OCI-LY1 (cell line): Measurements from ENCODE around the gene PLIN4.

Experiments used
- H2AFZ ChIP-seq: fragments of 200-600 bp; sonication (generic), shearing (Covaris generic); 2 replicates; pipeline ENCODE4 v1.6.0; 2014; ENCODE audit warnings: antibody characterized with exemption, mild to moderate bottlenecking, low read length
- H3F3A ChIP-seq: fragments of 200-600 bp; sonication (generic), shearing (Covaris generic); 2 replicates; pipeline ENCODE4 v1.6.0; 2014; ENCODE audit warnings: mild to moderate bottlenecking, antibody characterized with exemption, low read length, moderate library complexity; ENCODE audit not compliant: insufficient read depth
- H3K27ac ChIP-seq: fragments of 200-600 bp; sonication (generic); 2 replicates; pipeline ENCODE4 v1.5.1; 2014; ENCODE audit warnings: low read length, mixed run types, mild to moderate bottlenecking, low read depth; ENCODE audit not compliant: poor library complexity, severe bottlenecking
- H3K27me3 ChIP-seq: fragments of 200-600 bp; sonication (generic); 2 replicates; pipeline ENCODE4 v1.6.0; 2014; ENCODE audit warnings: antibody characterized with exemption, mild to moderate bottlenecking, low read length, moderate library complexity; ENCODE audit not compliant: insufficient read depth
- H3K36me3 ChIP-seq: fragments of 200-600 bp; sonication (generic); 2 replicates; pipeline ENCODE4 v1.6.1; 2014; ENCODE audit warnings: mild to moderate bottlenecking, antibody characterized with exemption, low read length, moderate library complexity, mixed read lengths; ENCODE audit not compliant: insufficient read depth
- H3K4me1 ChIP-seq: fragments of 200-600 bp; sonication (generic); 2 replicates; pipeline ENCODE4 v1.5.1; 2014; ENCODE audit warnings: mild to moderate bottlenecking, low read length, moderate library complexity; ENCODE audit not compliant: insufficient read depth, severe bottlenecking
- H3K4me2 ChIP-seq: fragments of 200-600 bp; sonication (generic), shearing (Covaris generic); 2 replicates; pipeline ENCODE4 v1.6.1; 2014; ENCODE audit warnings: low read length
- H3K4me3 ChIP-seq: fragments of 200-600 bp; sonication (generic); 2 replicates; pipeline ENCODE4 v1.5.1; 2014; ENCODE audit warnings: low read length, low read depth, mild to moderate bottlenecking, mixed read lengths; ENCODE audit not compliant: poor library complexity, severe bottlenecking
- H3K79me2 ChIP-seq: fragments of 200-600 bp; shearing (Covaris generic); 2 replicates; pipeline ENCODE4 v1.6.1; 2016; ENCODE audit warnings: mixed run types, low read length, mixed read lengths; ENCODE audit not compliant: insufficient read depth
- H3K9ac ChIP-seq: fragments of 200-600 bp; sonication (generic), shearing (Covaris generic); 2 replicates; pipeline ENCODE4 v1.6.1; 2014; ENCODE audit warnings: mild to moderate bottlenecking, low read length, mixed read lengths
- H3K9me2 ChIP-seq: fragments of 200-600 bp; sonication (generic), shearing (Covaris generic); 2 replicates; pipeline ENCODE4 v1.6.1; 2014; ENCODE audit warnings: low read depth, mild to moderate bottlenecking, low read length, mixed read lengths
- H3K9me3 ChIP-seq: fragments of 200-600 bp; shearing (Covaris generic); 2 replicates; pipeline ENCODE4 v1.6.1; 2014; ENCODE audit warnings: low read length, mixed read lengths
- H4K20me1 ChIP-seq: fragments of 200-600 bp; sonication (generic), shearing (Covaris generic); 2 replicates; pipeline ENCODE4 v1.6.0; 2016; ENCODE audit warnings: mild to moderate bottlenecking, low read length; ENCODE audit not compliant: insufficient read depth
- EZH2 ChIP-seq: fragments of 200-600 bp; sonication (generic), shearing (Covaris generic); IDR thresholded peaks from 2 replicates; pipeline ENCODE4 v1.8.0; 2017; ENCODE audit warnings: borderline replicate concordance, mixed run types, mild to moderate bottlenecking, antibody characterized with exemption, low read length, moderate library complexity, mixed read lengths
- TF ChIP-seq, protein P1 (sequence below): fragments of 200-600 bp; sonication (generic), shearing (Covaris generic); IDR thresholded peaks from 2 replicates; pipeline ENCODE4 v1.5.1; 2017; ENCODE audit warnings: mild to moderate bottlenecking, antibody characterized with exemption, low read length, moderate library complexity, mixed read lengths

Gene PLIN4, protein sequence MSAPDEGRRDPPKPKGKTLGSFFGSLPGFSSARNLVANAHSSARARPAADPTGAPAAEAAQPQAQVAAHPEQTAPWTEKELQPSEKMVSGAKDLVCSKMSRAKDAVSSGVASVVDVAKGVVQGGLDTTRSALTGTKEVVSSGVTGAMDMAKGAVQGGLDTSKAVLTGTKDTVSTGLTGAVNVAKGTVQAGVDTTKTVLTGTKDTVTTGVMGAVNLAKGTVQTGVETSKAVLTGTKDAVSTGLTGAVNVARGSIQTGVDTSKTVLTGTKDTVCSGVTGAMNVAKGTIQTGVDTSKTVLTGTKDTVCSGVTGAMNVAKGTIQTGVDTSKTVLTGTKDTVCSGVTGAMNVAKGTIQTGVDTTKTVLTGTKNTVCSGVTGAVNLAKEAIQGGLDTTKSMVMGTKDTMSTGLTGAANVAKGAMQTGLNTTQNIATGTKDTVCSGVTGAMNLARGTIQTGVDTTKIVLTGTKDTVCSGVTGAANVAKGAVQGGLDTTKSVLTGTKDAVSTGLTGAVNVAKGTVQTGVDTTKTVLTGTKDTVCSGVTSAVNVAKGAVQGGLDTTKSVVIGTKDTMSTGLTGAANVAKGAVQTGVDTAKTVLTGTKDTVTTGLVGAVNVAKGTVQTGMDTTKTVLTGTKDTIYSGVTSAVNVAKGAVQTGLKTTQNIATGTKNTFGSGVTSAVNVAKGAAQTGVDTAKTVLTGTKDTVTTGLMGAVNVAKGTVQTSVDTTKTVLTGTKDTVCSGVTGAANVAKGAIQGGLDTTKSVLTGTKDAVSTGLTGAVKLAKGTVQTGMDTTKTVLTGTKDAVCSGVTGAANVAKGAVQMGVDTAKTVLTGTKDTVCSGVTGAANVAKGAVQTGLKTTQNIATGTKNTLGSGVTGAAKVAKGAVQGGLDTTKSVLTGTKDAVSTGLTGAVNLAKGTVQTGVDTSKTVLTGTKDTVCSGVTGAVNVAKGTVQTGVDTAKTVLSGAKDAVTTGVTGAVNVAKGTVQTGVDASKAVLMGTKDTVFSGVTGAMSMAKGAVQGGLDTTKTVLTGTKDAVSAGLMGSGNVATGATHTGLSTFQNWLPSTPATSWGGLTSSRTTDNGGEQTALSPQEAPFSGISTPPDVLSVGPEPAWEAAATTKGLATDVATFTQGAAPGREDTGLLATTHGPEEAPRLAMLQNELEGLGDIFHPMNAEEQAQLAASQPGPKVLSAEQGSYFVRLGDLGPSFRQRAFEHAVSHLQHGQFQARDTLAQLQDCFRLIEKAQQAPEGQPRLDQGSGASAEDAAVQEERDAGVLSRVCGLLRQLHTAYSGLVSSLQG (N-terminal part only)

DNA sequence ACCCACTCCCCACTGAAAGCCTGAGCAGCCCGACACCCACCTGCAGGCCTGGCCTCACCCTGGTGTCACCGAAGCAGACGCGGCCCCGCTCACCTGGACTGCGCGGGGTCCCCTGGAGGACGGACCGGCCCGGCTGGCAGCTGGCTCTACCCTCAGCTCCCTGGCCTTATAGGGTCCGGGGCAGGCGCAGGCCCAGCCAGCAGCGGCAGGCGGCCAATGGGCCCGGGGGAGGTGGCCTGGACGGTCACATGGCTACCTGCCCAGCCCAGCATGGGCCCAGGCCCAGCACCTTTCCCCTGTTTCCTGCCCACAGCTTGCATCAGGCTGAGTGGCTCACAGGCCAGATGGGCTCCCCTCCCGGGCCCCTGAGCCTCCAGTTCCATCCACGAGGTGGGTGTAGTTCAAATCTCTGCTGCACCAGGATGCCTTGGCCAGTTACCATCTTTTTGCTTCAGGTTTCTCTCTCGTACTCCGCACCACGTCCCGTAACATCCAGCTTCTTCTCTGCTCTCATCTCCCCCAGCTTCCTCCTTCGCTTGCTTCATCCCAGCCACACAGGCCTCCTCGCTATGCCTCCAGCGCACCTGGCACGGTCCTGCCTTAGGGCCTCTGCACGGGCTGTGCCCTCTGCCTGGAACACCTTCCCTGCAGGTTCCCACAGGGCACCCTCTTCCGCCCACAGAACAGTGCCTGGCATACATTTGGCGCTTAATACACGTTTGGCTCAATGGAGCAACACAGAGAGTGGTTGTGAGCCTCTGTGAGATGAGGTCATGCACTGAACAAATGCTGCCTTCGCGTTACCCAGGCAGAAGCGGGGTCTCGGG, at the start of gene PLIN4:
Gene PLIN4 (minus strand): TSS at position 142 of the 827 bp plus-strand sequence. CDS start 214 bp downstream, outside the sequence.
- H3K79me2 ChIP-seq = no peaks in the 10 kb centered on the region
- H2AFZ ChIP-seq = no peak within 1 kb of the TSS
- no peaks in the 10 kb centered on the region for H3K36me3 ChIP-seq
- H4K20me1 ChIP-seq = no peaks in the 10 kb centered on the region
- H3F3A ChIP-seq = no peaks in the 10 kb centered on the region
- H3K4me3 ChIP-seq = no peak within 1 kb of the TSS
- no peaks in the 10 kb centered on the region for H3K9me3 ChIP-seq
- H3K27ac ChIP-seq = no peak within 1 kb of the TSS
- H3K4me1 ChIP-seq = no peaks in the 10 kb centered on the region
- no peaks in the 10 kb centered on the region for H3K27me3 ChIP-seq
- no peak within 1 kb of the TSS for H3K9ac ChIP-seq
- no peak within 1 kb of the TSS for H3K4me2 ChIP-seq
- TF ChIP-seq, protein P1, sequence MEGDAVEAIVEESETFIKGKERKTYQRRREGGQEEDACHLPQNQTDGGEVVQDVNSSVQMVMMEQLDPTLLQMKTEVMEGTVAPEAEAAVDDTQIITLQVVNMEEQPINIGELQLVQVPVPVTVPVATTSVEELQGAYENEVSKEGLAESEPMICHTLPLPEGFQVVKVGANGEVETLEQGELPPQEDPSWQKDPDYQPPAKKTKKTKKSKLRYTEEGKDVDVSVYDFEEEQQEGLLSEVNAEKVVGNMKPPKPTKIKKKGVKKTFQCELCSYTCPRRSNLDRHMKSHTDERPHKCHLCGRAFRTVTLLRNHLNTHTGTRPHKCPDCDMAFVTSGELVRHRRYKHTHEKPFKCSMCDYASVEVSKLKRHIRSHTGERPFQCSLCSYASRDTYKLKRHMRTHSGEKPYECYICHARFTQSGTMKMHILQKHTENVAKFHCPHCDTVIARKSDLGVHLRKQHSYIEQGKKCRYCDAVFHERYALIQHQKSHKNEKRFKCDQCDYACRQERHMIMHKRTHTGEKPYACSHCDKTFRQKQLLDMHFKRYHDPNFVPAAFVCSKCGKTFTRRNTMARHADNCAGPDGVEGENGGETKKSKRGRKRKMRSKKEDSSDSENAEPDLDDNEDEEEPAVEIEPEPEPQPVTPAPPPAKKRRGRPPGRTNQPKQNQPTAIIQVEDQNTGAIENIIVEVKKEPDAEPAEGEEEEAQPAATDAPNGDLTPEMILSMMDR = no peak
- no peak for TF ChIP-seq EZH2
- no peaks in the 10 kb centered on the region for H3K9me2 ChIP-seq

DNA sequence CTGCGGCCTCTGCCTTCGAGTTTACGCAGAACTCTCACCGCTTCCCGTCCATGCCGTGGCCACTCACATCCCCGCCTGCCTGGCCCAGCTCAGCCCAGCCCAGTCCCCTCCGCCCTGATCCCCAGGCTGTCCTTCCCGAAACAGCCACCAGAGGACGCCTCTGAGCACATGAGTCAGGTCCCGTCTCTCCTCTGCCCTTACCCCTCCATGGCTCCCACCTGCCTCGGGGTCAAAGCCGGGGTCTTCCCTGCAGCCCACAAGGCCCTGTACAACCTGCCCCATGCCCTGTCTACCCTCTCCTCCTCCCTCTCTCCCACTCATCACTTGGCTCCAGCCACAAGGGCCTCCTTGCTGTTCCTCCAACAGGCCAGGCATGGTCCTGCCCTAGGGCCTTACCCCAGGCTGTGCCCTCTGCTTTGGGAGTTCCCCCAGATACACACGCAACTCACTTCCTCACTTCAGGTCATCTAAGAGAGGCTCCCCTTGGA, 49.3 kb upstream of the PLIN4 start:
- Histone ChIP-seq H3K4me3 (no peak overlapping the region), H3K4me1 (no peaks in the 10 kb centered on the region), H3K27ac (no peak overlapping the region), H3K79me2 (no peaks in the 10 kb centered on the region), H3K9me3 (no peaks in the 10 kb centered on the region), H3K36me3 (no peaks in the 10 kb centered on the region), H3K27me3 (peaks cover 4% of the 10 kb centered on the region; the same call in 1 of the 2 replicates), H3K9me2 (no peaks in the 10 kb centered on the region), H3K4me2 (no peak overlapping the region), H3F3A (no peaks in the 10 kb centered on the region), H2AFZ (no peak overlapping the region), H3K9ac (no peak overlapping the region), H4K20me1 (no peaks in the 10 kb centered on the region)
- TF ChIP-seq, protein P1 = peak; percentile 69
- no peak for TF ChIP-seq EZH2
